ENCODE results near the gene UBE2D4.
"Not testable (repeated sequence)": the region's sequence is repeated elsewhere in the genome, so short reads cannot be mapped to it uniquely, and the experiment has no call there.

Gene UBE2D4

GRCh38 chr7:43985904-43986864 is 59.9 kb downstream of the UBE2D4 start:
- H3K4me3 ChIP-seq (ENCODE audit: low read length); H4K5ac ChIP-seq (ENCODE audit: low read length); H2AK5ac ChIP-seq (ENCODE audit: low read length); H3K4me1 ChIP-seq (ENCODE audit: control insufficient read depth, low read depth, low read length); H3K18ac ChIP-seq (ENCODE audit: low read length); H3K27me3 ChIP-seq (ENCODE audit: insufficient read depth, low read length, poor library complexity); H4K8ac ChIP-seq (ENCODE audit: low read depth, low read length); H3K27ac ChIP-seq (ENCODE audit: low read depth, low read length); H2BK15ac ChIP-seq (replicated peaks; ENCODE audit: low read depth); H2BK120ac ChIP-seq (ENCODE audit: low read depth, low read length); H3K79me1 ChIP-seq (ENCODE audit: low read length); H3K79me2 ChIP-seq (ENCODE audit: control insufficient read depth, insufficient read depth, low read length); H2BK5ac ChIP-seq (ENCODE audit: low read length); H3K23ac ChIP-seq (ENCODE audit: low read length); H3K4me2 ChIP-seq (ENCODE audit: low read length); H3K36me3 ChIP-seq (ENCODE audit: control insufficient read depth, insufficient read depth, low read length): not testable (repeated sequence)
- H3K9ac ChIP-seq (ENCODE audit: low read length), result peak overlapping the region; percentile 57
- no CpG with 5 or more reads among the region's 33 CpGs for WGBS (ENCODE audit: extremely low coverage, insufficient coverage, low lambda C conversion rate)
- peak; percentile 83 for DNase-seq
- H3K56ac ChIP-seq (ENCODE audit: low read length), result peak overlapping the region; percentile 81
- H3K4ac ChIP-seq (ENCODE audit: low read depth, low read length), result peak overlapping the region; percentile 89

GRCh38 chr7:43987476-43987875 is 61.2 kb downstream of the UBE2D4 start:
- no CpG with 5 or more reads among the region's 9 CpGs for WGBS (ENCODE audit: extremely low coverage, insufficient coverage, low lambda C conversion rate)
- not testable (repeated sequence) for H2BK5ac ChIP-seq (ENCODE audit: low read length); H3K4me3 ChIP-seq (ENCODE audit: low read length); H3K27me3 ChIP-seq (ENCODE audit: insufficient read depth, low read length, poor library complexity); H2BK120ac ChIP-seq (ENCODE audit: low read depth, low read length); H3K18ac ChIP-seq (ENCODE audit: low read length); H3K56ac ChIP-seq (ENCODE audit: low read length); H2BK15ac ChIP-seq (replicated peaks; ENCODE audit: low read depth); DNase-seq; H3K9ac ChIP-seq (ENCODE audit: low read length); H3K23ac ChIP-seq (ENCODE audit: low read length); H4K5ac ChIP-seq (ENCODE audit: low read length); H3K27ac ChIP-seq (ENCODE audit: low read depth, low read length); H3K36me3 ChIP-seq (ENCODE audit: control insufficient read depth, insufficient read depth, low read length); H2AK5ac ChIP-seq (ENCODE audit: low read length); H3K79me1 ChIP-seq (ENCODE audit: low read length); H3K79me2 ChIP-seq (ENCODE audit: control insufficient read depth, insufficient read depth, low read length); H4K8ac ChIP-seq (ENCODE audit: low read depth, low read length); H3K4me2 ChIP-seq (ENCODE audit: low read length); H3K4me1 ChIP-seq (ENCODE audit: control insufficient read depth, low read depth, low read length); H3K4ac ChIP-seq (ENCODE audit: low read depth, low read length)

- not testable (repeated sequence) for H2BK5ac ChIP-seq (ENCODE audit: low read length); H3K23ac ChIP-seq (ENCODE audit: low read length); H3K79me2 ChIP-seq (ENCODE audit: control insufficient read depth, insufficient read depth, low read length); H3K9ac ChIP-seq (ENCODE audit: low read length); H4K8ac ChIP-seq (ENCODE audit: low read depth, low read length); DNase-seq; H2AK5ac ChIP-seq (ENCODE audit: low read length); H4K5ac ChIP-seq (ENCODE audit: low read length); H3K4ac ChIP-seq (ENCODE audit: low read depth, low read length); H3K79me1 ChIP-seq (ENCODE audit: low read length); H2BK120ac ChIP-seq (ENCODE audit: low read depth, low read length); H3K4me1 ChIP-seq (ENCODE audit: control insufficient read depth, low read depth, low read length); H3K4me3 ChIP-seq (ENCODE audit: low read length); H2BK15ac ChIP-seq (replicated peaks; ENCODE audit: low read depth); H3K27me3 ChIP-seq (ENCODE audit: insufficient read depth, low read length, poor library complexity); H3K36me3 ChIP-seq (ENCODE audit: control insufficient read depth, insufficient read depth, low read length); H3K18ac ChIP-seq (ENCODE audit: low read length); H3K4me2 ChIP-seq (ENCODE audit: low read length); H3K27ac ChIP-seq (ENCODE audit: low read depth, low read length); H3K56ac ChIP-seq (ENCODE audit: low read length)
- WGBS (ENCODE audit: extremely low coverage, insufficient coverage, low lambda C conversion rate), result no CpG with 5 or more reads among the region's 12 CpGs
Observed at GRCh38 chr7:43990011-43990585, 63.9 kb downstream of the UBE2D4 start.

GRCh38 chr7:43990829-43991228 is 64.6 kb downstream of the UBE2D4 start:
- H3K9ac ChIP-seq (ENCODE audit: low read length); H2BK15ac ChIP-seq (replicated peaks; ENCODE audit: low read depth); DNase-seq; H3K36me3 ChIP-seq (ENCODE audit: control insufficient read depth, insufficient read depth, low read length); H3K4me2 ChIP-seq (ENCODE audit: low read length); H4K5ac ChIP-seq (ENCODE audit: low read length); H3K27me3 ChIP-seq (ENCODE audit: insufficient read depth, low read length, poor library complexity); H4K8ac ChIP-seq (ENCODE audit: low read depth, low read length); H3K79me1 ChIP-seq (ENCODE audit: low read length); H3K4me1 ChIP-seq (ENCODE audit: control insufficient read depth, low read depth, low read length); H3K4ac ChIP-seq (ENCODE audit: low read depth, low read length); H3K23ac ChIP-seq (ENCODE audit: low read length); H3K56ac ChIP-seq (ENCODE audit: low read length); H3K18ac ChIP-seq (ENCODE audit: low read length); H2BK120ac ChIP-seq (ENCODE audit: low read depth, low read length); H3K27ac ChIP-seq (ENCODE audit: low read depth, low read length); H2AK5ac ChIP-seq (ENCODE audit: low read length); H3K79me2 ChIP-seq (ENCODE audit: control insufficient read depth, insufficient read depth, low read length); H2BK5ac ChIP-seq (ENCODE audit: low read length); H3K4me3 ChIP-seq (ENCODE audit: low read length): not testable (repeated sequence)
- WGBS (ENCODE audit: extremely low coverage, insufficient coverage, low lambda C conversion rate), result no CpG with 5 or more reads among the region's 1 CpG

GRCh38 chr7:43992896-43993295 is 66.7 kb downstream of the UBE2D4 start:
- not testable (repeated sequence) for H2BK15ac ChIP-seq (replicated peaks; ENCODE audit: low read depth); H2AK5ac ChIP-seq (ENCODE audit: low read length); H2BK120ac ChIP-seq (ENCODE audit: low read depth, low read length); H3K4me3 ChIP-seq (ENCODE audit: low read length); H3K27me3 ChIP-seq (ENCODE audit: insufficient read depth, low read length, poor library complexity); H3K56ac ChIP-seq (ENCODE audit: low read length); H2BK5ac ChIP-seq (ENCODE audit: low read length); H3K4me1 ChIP-seq (ENCODE audit: control insufficient read depth, low read depth, low read length); H3K4me2 ChIP-seq (ENCODE audit: low read length); H3K23ac ChIP-seq (ENCODE audit: low read length); H3K18ac ChIP-seq (ENCODE audit: low read length); H3K27ac ChIP-seq (ENCODE audit: low read depth, low read length); H3K79me2 ChIP-seq (ENCODE audit: control insufficient read depth, insufficient read depth, low read length); H4K5ac ChIP-seq (ENCODE audit: low read length); H3K36me3 ChIP-seq (ENCODE audit: control insufficient read depth, insufficient read depth, low read length); H4K8ac ChIP-seq (ENCODE audit: low read depth, low read length); H3K4ac ChIP-seq (ENCODE audit: low read depth, low read length); H3K79me1 ChIP-seq (ENCODE audit: low read length); H3K9ac ChIP-seq (ENCODE audit: low read length)
- no CpG with 5 or more reads among the region's 7 CpGs for WGBS (ENCODE audit: extremely low coverage, insufficient coverage, low lambda C conversion rate)
- peak; percentile 9 for DNase-seq
